PFSK-1 (cell line): ENCODE measurements around the gene IRF1.

Experiments
- POLR2AphosphoS5 ChIP-seq: IDR thresholded peaks from 2 replicates; pipeline ENCODE4 v1.6.1; 2012; ENCODE audit warnings: low read depth, mild to moderate bottlenecking, control low read depth, low read length, moderate library complexity
- TAF1 ChIP-seq: IDR thresholded peaks from 2 replicates; pipeline ENCODE4 v1.6.1; 2012; ENCODE audit warnings: low read length, control low read depth, borderline replicate concordance; ENCODE audit not compliant: insufficient read depth

GRCh38 chr5:132530946-132531345 lies 40.4 kb upstream of the IRF1 start:
- TF ChIP-seq POLR2AphosphoS5 (no peak), TAF1 (no peak)
